ENCODE measurements around the gene MLLT6.

- TF ChIP-seq PKNOX1 (IDR thresholded peaks at IDR 0.05) (no peak), FOXK2 (IDR thresholded peaks at IDR 0.05) (no peak), NFRKB (IDR thresholded peaks at IDR 0.05) (no peak)
Measured at GRCh38 chr17:38657824-38658740, 47.0 kb upstream of the MLLT6 start.

Data from HEK293T (cell line).